ENCODE results near the gene PIGR.

DNA sequence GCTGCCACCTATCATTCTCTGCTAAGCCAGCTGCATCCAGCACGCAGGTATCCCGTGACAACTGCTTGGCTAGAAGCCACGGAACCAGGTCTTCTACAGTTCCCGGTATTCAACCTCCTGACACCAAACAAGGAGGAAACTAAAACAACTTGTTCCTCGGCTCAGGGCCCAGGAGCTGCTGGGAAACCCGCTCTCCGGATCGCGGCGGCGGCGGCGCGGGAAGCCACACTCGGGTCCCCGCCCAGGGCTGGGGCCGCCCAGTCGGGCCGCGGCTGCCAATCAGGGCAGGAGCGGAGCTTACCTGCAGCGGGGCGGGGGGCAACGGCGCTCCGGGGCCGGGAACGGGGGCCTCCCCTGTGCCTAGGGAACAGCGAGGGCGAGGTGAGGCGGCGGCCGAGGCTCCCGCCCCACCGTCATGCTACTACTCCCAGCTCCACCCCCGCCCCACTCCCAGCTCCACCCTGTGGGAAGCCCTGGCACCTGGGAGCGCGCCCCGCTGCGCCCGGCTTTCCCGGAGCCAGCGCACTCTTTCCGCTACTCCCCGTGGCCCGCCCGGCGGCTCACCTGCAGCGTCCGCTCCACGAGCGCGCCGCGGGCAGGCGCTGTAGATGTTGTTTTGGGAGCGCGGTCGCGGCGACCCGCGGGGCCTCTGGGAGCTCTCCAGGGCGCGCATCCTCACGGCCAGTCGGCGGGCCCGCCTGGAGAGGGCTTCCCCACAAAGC, 36.9 kb downstream of the PIGR start:
- peak in 2 of 3 experiments; percentile 7 to 28 for TF ChIP-seq CTCF (optimal IDR thresholded peaks at IDR 0.05 in 1 of 3, IDR thresholded peaks at IDR 0.05 in 1 of 3, conservative IDR thresholded peaks at IDR 0.05 in 1 of 3; ENCODE audit: extremely low read depth in 1 of 3, insufficient read depth in 2 of 3, low read length in 3 of 3)
- TF ChIP-seq EZH2 (IDR thresholded peaks at IDR 0.05; ENCODE audit: low read length): no peak

All from keratinocyte (primary cell).